ENCODE measurements around the gene FBXO36. TPM values are rescaled to one million over a fixed set of nuclear protein-coding genes. Genes with fewer than 3 reads are reported as not detected.
"Not testable (repeated sequence)": the region's sequence is repeated elsewhere in the genome, so short reads cannot be mapped to it uniquely, and the experiment has no call there.

The FBXO36 gene
- polyA plus RNA-seq, 4 donors, result 6.6 to 7.0 (median 6.9) TPM

- no peak for DNase-seq (ENCODE audit: low read depth in 4 of 4, low spot score in 2 of 4)
Observed at GRCh38 chr2:229956491-229956890, 34.2 kb downstream of the FBXO36 start.

GRCh38 chr2:229963596-229963995 is 41.3 kb downstream of the FBXO36 start:
- not testable (repeated sequence) for DNase-seq (ENCODE audit: low read depth in 4 of 4, low spot score in 2 of 4)

- no peak for DNase-seq (ENCODE audit: low read depth in 4 of 4, low spot score in 2 of 4)
Observed at GRCh38 chr2:229969921-229970320, 47.6 kb downstream of the FBXO36 start.

GRCh38 chr2:229970406-229970805 is 48.1 kb downstream of the FBXO36 start:
- no peak for DNase-seq (ENCODE audit: low read depth in 4 of 4, low spot score in 2 of 4)

GRCh38 chr2:229971298-229971790 is 49.0 kb downstream of the FBXO36 start:
- no peak for DNase-seq (ENCODE audit: low read depth in 4 of 4, low spot score in 2 of 4)

GRCh38 chr2:229974266-229974665 is 52.0 kb downstream of the FBXO36 start:
- no peak for DNase-seq (ENCODE audit: low read depth in 4 of 4, low spot score in 2 of 4)

- DNase-seq (ENCODE audit: low read depth in 4 of 4, low spot score in 2 of 4), result no peak
Observed at GRCh38 chr2:229980431-229981184, 58.3 kb downstream of the FBXO36 start.

GRCh38 chr2:229993236-229993635 is 70.9 kb downstream of the FBXO36 start:
- DNase-seq (ENCODE audit: low read depth in 4 of 4, low spot score in 2 of 4), result no peak

GRCh38 chr2:229996320-229996719 is 74.0 kb downstream of the FBXO36 start:
- DNase-seq (ENCODE audit: low read depth in 4 of 4, low spot score in 2 of 4), result no peak

- DNase-seq (ENCODE audit: low read depth in 4 of 4, low spot score in 2 of 4), result no peak
Observed at GRCh38 chr2:229997565-229997964, 75.3 kb downstream of the FBXO36 start.

- no peak for DNase-seq (ENCODE audit: low read depth in 4 of 4, low spot score in 2 of 4)
Observed at GRCh38 chr2:230000118-230000841, 78.0 kb downstream of the FBXO36 start.

- peak in 1 of 4 donors; percentile 21 for DNase-seq (ENCODE audit: low read depth in 4 of 4, low spot score in 2 of 4)
Observed at GRCh38 chr2:230007931-230008707, 85.8 kb downstream of the FBXO36 start.

GRCh38 chr2:230008708-230009066 is 86.4 kb downstream of the FBXO36 start:
- DNase-seq (ENCODE audit: low read depth in 4 of 4, low spot score in 2 of 4), result no peak

- no peak for DNase-seq (ENCODE audit: low read depth in 4 of 4, low spot score in 2 of 4)
Observed at GRCh38 chr2:230010501-230010900, 88.2 kb downstream of the FBXO36 start.

- DNase-seq (ENCODE audit: low read depth in 4 of 4, low spot score in 2 of 4), result no peak
Observed at GRCh38 chr2:230011617-230012016, 89.3 kb downstream of the FBXO36 start.

GRCh38 chr2:230012267-230012884 is 90.1 kb downstream of the FBXO36 start:
- no peak for DNase-seq (ENCODE audit: low read depth in 4 of 4, low spot score in 2 of 4)

GRCh38 chr2:230016844-230017243 is 94.5 kb downstream of the FBXO36 start:
- DNase-seq (ENCODE audit: low read depth in 4 of 4, low spot score in 2 of 4), result no peak

- no peak for DNase-seq (ENCODE audit: low read depth in 4 of 4, low spot score in 2 of 4)
Observed at GRCh38 chr2:230018153-230018552, 95.8 kb downstream of the FBXO36 start.

- no peak for DNase-seq (ENCODE audit: low read depth in 4 of 4, low spot score in 2 of 4)
Observed at GRCh38 chr2:230019742-230020141, 97.4 kb downstream of the FBXO36 start.

- no peak for DNase-seq (ENCODE audit: low read depth in 4 of 4, low spot score in 2 of 4)
Observed at GRCh38 chr2:230023313-230023712, 101.0 kb downstream of the FBXO36 start.

- DNase-seq (ENCODE audit: low read depth in 4 of 4, low spot score in 2 of 4), result no peak
Observed at GRCh38 chr2:230042195-230042594, 119.9 kb downstream of the FBXO36 start.
